IMR-90 (cell line): ENCODE measurements around the gene SPIN1.

ENCODE experiments used
- BHLHE40 ChIP-seq: fragments of 150-350 bp; IDR thresholded peaks from 2 replicates; pipeline ENCODE4 v1.6.1; 2016; ENCODE audit warnings: mild to moderate bottlenecking, low read depth, low read length
- CEBPB ChIP-seq: IDR thresholded peaks from 2 replicates; pipeline ENCODE4 v1.6.1; 2012; ENCODE audit warnings: low read depth, low read length, improper control_type of control experiment
- CHD1 ChIP-seq: IDR thresholded peaks from 2 replicates; pipeline ENCODE4 v1.6.1; 2012; ENCODE audit warnings: low read depth, low read length, improper control_type of control experiment
- CTCF ChIP-seq: conservative IDR thresholded peaks from 2 replicates; pipeline ENCODE4 v1.5.1; 2012; ENCODE audit warnings: mild to moderate bottlenecking, low read depth, low read length, improper control_type of control experiment
- FOS ChIP-seq: fragments of 150-350 bp; IDR thresholded peaks from 2 replicates; pipeline ENCODE4 v1.6.1; 2016; ENCODE audit warnings: low read depth, low read length
- MAFK ChIP-seq: IDR thresholded peaks from 2 replicates; pipeline ENCODE4 v1.6.1; 2012; ENCODE audit warnings: low read depth, low read length, improper control_type of control experiment
- MAZ ChIP-seq: IDR thresholded peaks from 2 replicates; pipeline ENCODE4 v1.6.1; 2012; ENCODE audit warnings: low read depth, mild to moderate bottlenecking, low read length, improper control_type of control experiment, moderate library complexity, borderline replicate concordance
- NFE2L2 ChIP-seq: fragments of 150-350 bp; IDR thresholded peaks from 2 replicates; pipeline ENCODE4 v1.6.1; 2016; ENCODE audit warnings: low read depth, mild to moderate bottlenecking, low read length
- POLR2A ChIP-seq: IDR thresholded peaks from 2 replicates; pipeline ENCODE4 v1.6.1; 2012; ENCODE audit warnings: mild to moderate bottlenecking, low read depth, low read length
- RAD21 ChIP-seq: IDR thresholded peaks from 2 replicates; pipeline ENCODE4 v1.6.1; 2012; ENCODE audit warnings: low read length, improper control_type of control experiment
- RFX5 ChIP-seq: IDR thresholded peaks from 2 replicates; pipeline ENCODE4 v1.8.0; 2012; ENCODE audit warnings: low read depth, mild to moderate bottlenecking, low read length, moderate library complexity
- USF2 ChIP-seq: fragments of 150-350 bp; IDR thresholded peaks from 2 replicates; pipeline ENCODE4 v1.6.1; 2017; ENCODE audit warnings: mild to moderate bottlenecking, antibody characterized with exemption, low read length, low read depth

GRCh38 chr9:88391236-88391635 lies 3.0 kb downstream of the SPIN1 start:
- TF ChIP-seq CTCF (no peak), CHD1 (no peak), BHLHE40 (no peak), POLR2A (no peak), RAD21 (no peak), FOS (no peak), RFX5 (no peak), USF2 (no peak), NFE2L2 (no peak), MAFK (no peak), CEBPB (no peak), MAZ (no peak)
